OCI-LY7 (cell line): Measurements from ENCODE around the gene NUP42.

Source experiments
- EZH2phosphoT487 ChIP-seq: fragments of 200-600 bp; sonication (generic); IDR thresholded peaks from 2 replicates; pipeline ENCODE4 v1.6.1; 2018; ENCODE audit warnings: low read depth, borderline replicate concordance, mild to moderate bottlenecking, mixed run types, antibody characterized with exemption, low read length, moderate library complexity, mixed read lengths
- TF ChIP-seq, protein P1 (sequence below): fragments of 200-600 bp; sonication (generic); conservative IDR thresholded peaks from 2 replicates; pipeline ENCODE4 v1.5.1; 2014; ENCODE audit warnings: mild to moderate bottlenecking, antibody characterized with exemption, low read length, moderate library complexity, mixed read lengths

DNA sequence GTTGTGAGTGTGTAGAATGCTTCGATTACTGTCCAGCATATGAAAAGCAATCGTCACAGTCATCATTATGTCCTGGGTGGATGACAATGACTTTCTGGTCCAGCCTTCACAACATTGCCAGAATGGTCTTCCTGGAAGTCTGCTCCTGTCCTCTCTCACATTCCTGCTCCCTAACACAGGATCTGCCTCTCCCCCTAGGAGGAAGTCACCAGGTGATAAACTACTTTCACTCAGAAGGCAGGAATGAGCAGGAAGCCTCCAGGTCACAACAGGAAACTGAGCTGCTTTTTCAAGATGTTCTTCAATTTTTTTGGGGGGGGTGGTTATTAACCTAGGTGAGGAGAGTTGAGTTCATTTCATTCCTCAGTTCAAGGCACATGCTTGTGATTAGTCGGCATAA, 51.1 kb downstream of the NUP42 start:
- TF ChIP-seq, protein P1, sequence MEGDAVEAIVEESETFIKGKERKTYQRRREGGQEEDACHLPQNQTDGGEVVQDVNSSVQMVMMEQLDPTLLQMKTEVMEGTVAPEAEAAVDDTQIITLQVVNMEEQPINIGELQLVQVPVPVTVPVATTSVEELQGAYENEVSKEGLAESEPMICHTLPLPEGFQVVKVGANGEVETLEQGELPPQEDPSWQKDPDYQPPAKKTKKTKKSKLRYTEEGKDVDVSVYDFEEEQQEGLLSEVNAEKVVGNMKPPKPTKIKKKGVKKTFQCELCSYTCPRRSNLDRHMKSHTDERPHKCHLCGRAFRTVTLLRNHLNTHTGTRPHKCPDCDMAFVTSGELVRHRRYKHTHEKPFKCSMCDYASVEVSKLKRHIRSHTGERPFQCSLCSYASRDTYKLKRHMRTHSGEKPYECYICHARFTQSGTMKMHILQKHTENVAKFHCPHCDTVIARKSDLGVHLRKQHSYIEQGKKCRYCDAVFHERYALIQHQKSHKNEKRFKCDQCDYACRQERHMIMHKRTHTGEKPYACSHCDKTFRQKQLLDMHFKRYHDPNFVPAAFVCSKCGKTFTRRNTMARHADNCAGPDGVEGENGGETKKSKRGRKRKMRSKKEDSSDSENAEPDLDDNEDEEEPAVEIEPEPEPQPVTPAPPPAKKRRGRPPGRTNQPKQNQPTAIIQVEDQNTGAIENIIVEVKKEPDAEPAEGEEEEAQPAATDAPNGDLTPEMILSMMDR, result no peak
- TF ChIP-seq EZH2phosphoT487, result no peak
